KG1 (cell line): Measurements from ENCODE around the gene LRP1-AS.

Experiments used
- DNase-seq: peaks from one replicate; lab custom pipeline; 2025; lab: John Stamatoyannopoulos, UW

Gene LRP1-AS

DNA sequence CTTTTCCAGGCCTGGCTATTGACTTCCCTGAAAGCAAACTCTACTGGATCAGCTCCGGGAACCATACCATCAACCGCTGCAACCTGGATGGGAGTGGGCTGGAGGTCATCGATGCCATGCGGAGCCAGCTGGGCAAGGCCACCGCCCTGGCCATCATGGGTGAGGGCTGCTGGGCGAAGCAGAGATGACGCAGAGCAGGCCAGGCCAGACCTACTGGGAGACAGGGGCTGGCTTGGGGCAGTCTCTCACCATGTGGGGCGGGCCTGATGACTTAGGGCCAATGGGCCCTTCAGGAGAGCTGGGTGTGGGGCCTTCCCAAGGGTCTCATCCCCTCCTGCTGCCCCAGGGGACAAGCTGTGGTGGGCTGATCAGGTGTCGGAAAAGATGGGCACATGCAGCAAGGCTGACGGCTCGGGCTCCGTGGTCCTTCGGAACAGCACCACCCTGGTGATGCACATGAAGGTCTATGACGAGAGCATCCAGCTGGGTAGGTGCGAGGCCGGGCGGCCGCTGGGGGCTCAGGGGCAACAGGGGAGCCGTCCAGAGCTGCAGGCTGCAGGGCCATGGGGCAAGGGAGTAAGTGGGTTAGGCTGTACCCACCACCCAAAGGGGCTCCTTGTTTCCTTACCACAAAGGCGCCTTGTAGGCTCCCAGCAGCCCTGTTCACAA, 33.0 kb upstream of the LRP1-AS start:
- no peak for DNase-seq

DNA sequence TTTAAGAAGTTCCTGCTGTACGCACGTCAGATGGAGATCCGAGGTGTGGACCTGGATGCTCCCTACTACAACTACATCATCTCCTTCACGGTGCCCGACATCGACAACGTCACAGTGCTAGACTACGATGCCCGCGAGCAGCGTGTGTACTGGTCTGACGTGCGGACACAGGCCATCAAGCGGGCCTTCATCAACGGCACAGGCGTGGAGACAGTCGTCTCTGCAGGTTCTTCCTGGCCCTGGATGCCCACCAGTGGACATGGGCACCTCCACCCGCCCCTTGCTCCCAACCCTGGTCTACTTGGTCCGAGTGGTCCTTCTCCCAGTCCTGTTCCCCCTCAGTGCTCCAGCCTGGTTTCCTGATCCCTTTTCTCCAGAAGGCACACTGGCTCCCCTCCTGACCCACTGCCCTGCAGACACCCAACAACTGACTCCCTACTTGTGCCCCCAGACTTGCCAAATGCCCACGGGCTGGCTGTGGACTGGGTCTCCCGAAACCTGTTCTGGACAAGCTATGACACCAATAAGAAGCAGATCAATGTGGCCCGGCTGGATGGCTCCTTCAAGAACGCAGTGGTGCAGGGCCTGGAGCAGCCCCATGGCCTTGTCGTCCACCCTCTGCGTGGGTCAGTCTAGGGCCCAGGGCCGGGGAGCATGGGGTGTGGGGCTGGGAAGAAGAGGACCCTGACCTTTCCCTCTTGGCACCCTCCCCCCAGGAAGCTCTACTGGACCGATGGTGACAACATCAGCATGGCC, 32.1 kb upstream of the LRP1-AS start:
- no peak for DNase-seq

DNA sequence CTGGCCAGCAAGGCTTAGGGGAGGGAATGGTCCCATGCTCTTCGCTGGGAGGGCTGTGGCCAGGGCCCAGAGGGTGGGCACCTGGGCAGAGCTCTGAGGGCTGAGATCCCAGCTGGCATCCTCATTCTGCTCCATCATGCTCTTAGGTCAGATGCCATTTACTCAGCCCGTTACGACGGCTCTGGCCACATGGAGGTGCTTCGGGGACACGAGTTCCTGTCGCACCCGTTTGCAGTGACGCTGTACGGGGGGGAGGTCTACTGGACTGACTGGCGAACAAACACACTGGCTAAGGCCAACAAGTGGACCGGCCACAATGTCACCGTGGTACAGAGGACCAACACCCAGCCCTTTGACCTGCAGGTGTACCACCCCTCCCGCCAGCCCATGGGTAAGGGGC, 30.8 kb upstream of the LRP1-AS start:
- DNase-seq: no peak

DNA sequence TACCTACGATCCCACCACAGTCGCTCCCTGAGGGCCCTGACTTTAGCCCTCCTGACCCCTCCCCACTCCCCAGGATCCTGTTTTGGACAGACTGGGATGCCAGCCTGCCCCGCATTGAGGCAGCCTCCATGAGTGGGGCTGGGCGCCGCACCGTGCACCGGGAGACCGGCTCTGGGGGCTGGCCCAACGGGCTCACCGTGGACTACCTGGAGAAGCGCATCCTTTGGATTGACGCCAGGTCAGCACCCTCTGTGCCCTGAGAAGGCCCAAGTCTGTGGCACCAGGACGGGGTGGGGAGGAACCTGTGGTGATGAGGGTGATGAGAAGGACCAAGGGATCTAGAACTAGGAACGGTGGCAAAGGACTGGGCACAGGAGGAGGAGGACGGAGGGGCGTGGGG, 29.9 kb upstream of the LRP1-AS start:
- no peak for DNase-seq

DNA sequence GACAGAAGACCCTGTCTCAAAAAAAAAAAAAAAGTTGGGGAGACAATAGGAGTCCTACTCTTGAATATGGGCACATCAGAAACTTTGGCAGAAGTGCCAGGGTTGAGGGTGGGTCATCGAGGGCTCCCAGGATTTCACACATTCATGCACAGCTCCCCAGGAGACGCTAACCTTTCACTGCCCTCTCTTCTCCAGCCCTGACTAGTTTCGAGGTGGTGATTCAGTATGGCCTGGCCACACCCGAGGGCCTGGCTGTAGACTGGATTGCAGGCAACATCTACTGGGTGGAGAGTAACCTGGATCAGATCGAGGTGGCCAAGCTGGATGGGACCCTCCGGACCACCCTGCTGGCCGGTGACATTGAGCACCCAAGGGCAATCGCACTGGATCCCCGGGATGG, 29.4 kb upstream of the LRP1-AS start:
- no peak for DNase-seq

DNA sequence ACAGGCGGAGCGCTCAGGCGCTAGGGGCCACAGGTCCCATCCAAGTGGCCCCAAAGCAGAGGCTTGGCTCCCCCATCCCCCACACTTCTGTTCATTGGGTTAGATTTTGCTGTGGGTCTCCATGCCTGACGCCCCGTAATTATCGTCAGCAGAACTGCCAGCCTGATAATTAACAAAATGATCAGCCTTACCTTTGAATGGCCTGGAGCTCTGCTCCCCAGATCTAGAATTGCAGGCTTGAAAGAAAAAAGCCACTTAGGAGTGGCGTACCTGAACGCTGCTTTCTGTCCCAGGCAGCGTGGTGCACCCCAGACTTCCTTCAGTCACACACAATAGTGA, 28.7 kb upstream of the LRP1-AS start:
- DNase-seq: no peak

DNA sequence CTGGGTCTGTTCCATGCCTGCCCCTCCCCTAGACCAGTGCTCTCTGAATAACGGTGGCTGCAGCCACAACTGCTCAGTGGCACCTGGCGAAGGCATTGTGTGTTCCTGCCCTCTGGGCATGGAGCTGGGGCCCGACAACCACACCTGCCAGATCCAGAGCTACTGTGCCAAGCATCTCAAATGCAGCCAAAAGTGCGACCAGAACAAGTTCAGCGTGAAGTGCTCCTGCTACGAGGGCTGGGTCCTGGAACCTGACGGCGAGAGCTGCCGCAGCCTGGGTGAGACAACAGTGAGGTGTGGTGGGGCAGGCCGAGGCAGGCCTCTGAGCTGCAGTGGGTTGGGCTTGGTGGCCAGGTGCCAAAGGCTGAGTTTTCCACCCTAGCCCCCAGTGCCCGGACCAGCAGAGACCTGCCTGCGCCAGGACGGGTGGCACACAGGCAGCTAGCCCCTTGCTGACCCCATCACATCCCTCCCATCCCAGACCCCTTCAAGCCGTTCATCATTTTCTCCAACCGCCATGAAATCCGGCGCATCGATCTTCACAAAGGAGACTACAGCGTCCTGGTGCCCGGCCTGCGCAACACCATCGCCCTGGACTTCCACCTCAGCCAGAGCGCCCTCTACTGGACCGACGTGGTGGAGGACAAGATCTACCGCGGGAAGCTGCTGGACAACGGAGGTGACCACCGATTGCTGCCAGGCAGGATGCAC, 28.2 kb upstream of the LRP1-AS start:
- DNase-seq: no peak

DNA sequence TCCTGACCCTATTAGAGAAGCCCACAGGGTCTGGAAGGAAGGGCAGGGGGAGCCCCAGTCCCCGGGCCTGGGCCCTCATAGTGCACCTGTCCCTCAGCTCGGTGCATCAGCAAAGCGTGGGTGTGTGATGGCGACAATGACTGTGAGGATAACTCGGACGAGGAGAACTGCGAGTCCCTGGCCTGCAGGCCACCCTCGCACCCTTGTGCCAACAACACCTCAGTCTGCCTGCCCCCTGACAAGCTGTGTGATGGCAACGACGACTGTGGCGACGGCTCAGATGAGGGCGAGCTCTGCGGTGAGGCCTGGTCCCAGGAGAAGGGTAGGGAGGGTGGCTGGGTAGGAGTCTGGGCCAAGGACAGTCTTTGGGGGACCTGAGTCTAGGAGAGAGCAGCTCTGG, 26.3 kb upstream of the LRP1-AS start:
- DNase-seq: no peak

DNA sequence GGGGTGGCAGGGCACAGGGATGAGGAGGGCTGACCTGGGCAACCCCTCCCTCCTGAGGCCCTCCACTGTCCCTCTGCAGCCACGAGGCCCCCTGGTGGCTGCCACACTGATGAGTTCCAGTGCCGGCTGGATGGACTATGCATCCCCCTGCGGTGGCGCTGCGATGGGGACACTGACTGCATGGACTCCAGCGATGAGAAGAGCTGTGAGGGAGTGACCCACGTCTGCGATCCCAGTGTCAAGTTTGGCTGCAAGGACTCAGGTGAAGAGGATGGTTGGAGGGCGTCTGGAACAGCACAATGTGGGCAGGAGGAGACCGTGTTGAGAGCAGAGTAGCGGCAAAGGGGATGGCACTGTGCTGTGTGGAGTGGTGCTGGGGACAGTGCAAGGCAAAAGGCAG, 25.7 kb upstream of the LRP1-AS start:
- no peak for DNase-seq

DNA sequence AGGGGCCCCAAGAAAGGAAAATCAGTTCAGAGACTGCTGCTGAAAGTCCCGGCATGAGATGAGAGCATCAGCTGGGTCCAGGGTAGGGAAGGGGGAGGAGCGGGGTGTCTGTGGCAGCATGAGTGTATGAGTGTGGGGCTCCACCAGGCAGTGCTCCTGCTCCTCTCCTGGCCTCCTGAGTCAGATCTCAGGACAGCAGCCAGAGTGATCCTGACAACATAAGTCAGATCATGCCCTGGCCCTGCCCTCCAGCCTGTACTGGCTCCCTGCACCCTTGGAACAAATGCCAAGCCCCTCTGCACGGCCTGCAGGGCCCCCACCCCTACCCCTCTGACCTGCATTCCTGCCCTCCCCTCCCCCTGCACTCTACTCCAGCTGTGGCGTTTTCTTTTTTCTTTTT, 24.2 kb upstream of the LRP1-AS start:
- DNase-seq: no peak

DNA sequence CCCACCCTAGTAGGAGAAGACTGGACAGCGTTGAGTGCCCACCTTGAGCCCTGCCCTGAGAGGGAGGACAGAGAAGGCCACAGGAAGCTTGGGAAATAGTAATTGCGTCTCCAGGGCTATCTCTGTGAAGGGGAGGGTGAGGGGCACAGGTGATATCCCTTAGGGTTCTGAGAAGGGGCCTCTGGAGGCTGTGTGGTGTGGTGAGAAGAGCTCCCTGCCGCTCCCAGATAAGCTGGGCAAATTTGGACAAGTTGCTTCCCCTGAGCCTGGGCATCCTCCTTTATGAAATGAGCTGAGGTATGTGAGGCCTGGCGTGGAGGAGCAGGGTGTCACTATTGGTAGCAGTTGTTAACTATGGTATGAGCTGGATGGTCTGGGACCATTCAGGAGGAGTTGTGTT, 23.5 kb upstream of the LRP1-AS start:
- no peak for DNase-seq

DNA sequence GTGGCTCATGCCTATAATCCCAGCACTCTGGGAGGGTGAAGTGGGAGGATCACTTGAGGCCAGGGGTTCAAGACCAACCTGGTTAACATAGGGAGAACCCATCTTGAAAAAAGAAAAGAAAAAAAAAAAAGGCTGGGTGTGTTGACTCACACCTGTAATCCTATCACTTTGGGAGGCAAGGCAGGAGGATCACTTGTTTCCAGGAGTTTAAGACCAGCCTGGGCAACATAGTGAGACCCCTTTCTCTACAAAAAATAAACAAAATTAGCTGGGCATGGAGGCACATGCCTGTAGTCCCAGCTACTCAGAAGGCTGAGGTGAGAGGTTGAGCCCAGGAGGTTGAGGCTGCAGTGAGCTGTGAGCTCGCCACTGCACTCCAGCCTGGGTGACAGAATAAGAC, 23.0 kb upstream of the LRP1-AS start:
- DNase-seq: no peak

DNA sequence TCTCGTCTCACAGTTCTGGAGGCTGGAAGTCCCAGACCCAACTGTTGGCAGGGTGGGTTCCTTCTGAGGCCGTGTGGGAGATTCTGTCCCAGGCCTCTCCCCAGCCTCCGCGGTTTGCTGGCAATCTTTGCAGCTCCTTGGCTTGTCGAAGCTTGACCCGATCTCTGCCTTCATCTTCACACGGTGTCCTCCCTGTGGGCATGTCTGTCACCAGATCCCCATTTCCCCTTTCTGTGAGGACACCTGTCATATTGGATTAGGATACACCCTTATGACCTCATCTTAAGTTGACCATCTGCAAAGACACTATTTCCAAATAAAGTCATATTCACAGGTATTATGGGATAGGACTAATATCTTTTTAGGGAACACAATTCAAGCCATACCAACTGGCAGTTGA, 22.6 kb upstream of the LRP1-AS start:
- DNase-seq: no peak

DNA sequence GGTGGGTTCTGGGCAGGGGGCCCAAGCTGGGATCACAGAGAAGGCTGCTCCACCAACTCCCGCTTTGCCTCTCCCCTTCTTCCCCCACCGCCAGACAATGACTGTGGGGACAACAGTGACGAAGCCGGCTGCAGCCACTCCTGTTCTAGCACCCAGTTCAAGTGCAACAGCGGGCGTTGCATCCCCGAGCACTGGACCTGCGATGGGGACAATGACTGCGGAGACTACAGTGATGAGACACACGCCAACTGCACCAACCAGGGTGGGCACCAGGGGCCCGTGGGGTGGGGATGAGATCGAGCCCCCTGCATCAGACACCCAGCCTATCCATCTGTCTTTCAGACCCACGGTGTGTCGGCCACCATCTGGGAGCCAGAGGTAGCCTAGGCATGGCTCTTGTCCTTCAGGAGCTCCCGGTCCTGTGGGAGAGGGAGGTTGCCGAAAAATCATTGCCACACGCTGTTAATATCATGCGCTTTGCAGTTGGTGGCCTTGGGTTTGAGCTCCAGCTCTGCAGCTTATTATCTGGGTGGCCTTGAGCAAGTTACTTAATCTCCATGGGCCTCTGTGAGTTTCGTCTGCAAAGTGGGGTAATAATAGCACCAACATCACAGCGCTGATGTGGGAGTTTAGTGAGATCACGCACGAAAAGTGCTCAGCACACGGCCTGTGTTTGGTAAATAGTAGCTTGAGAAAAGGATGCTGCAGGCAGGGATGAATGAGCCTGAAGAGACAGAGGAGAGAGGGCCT, 21.8 kb upstream of the LRP1-AS start:
- no peak for DNase-seq

DNA sequence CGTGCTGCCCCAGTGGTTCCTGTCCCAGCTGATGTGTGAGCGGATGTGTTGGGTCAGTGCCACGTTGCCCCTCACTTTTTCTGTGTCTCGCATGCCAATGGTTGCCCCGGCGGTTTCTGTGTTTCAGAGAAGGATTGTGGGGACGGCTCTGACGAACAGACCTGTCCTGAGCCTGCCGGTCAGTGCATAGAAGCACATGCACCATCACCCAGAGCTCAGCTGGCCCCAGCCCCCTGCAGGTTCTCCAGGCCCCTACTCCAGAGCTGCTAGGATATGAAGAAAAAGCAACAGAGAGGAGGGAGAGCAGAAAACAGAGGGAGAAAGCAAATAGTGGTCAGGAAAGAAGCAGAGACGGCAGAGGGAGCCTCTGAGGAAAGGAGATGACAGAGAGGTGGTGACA, 20.6 kb upstream of the LRP1-AS start:
- no peak for DNase-seq

DNA sequence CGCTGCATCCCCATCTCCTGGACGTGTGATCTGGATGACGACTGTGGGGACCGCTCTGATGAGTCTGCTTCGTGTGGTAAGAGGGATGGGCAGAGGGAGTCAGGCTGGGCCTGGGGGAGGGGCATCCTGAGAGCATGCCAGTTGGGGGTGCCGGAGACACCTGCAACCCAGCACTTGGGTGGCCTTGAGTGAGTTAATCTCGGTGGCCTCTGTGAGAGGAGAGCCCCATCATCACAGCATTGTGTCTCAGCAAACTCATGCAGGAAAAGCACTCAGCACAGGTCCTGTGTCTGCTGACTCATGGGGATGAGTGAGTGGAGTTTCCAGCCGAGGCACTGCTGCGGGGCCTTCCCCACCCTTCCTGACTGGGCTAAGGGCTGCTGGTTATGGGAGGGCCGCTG, 19.6 kb upstream of the LRP1-AS start:
- DNase-seq: no peak

DNA sequence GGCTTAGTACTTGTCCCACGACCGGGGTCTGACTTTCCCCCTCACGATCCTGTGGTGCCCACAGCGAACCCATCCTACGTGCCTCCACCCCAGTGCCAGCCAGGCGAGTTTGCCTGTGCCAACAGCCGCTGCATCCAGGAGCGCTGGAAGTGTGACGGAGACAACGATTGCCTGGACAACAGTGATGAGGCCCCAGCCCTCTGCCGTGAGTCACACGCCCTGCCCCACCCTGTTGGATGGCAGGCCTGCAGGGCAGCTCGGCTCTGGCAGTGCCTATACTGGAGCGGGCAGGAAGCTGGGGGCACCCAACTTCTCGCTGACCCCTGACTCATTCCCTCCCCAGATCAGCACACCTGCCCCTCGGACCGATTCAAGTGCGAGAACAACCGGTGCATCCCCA, 18.3 kb upstream of the LRP1-AS start:
- no peak for DNase-seq

DNA sequence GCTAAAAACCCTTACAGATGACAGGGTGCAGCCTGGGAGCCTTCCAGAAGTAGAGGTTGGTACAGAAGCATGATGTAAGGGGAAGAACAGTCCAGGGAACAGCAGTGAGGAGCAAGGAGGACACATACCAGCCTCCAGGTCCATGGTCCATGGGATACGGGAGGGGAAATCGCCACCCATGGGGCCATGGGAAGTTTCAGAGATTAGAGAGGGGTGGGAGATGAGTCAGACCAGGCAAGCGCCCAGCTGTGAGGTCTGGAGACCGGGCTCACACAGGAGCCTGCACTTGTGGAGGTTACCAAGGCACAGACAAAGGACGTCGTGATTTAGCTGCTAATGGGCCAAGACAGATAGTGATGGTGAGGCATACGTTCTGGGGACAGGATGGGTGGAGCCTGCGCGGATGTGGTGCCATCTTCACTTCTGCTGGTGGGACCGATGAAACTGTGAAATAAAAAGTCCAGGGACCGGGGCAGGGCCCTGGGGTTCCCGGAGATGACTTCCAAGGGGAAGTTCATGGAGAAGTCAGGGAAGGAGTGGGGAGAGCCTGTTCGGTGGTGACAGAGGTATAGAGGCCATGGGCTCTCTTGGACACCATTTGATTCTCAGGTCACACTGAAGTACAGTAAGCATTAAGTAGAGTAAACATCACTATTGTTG, 17.7 kb upstream of the LRP1-AS start:
- no peak for DNase-seq

DNA sequence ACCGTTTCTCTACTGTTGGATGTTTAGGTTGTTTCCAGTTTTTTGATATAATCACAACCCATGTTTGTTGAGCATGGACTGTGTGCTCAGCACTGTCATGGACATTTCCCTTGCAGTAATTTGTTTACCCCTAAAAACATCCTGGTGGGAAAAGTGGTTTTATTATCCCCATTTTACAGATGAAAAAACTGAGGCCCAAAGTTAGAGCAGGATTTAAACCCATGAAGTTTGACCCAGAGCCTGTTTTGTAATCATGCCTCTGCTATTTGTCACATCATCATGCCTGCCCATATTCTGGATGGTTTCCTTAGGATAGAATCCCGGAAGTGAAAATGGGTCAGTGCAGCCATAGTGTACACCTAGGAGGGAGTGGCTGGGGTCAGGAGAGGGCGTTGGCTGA, 17.0 kb upstream of the LRP1-AS start:
- no peak for DNase-seq

DNA sequence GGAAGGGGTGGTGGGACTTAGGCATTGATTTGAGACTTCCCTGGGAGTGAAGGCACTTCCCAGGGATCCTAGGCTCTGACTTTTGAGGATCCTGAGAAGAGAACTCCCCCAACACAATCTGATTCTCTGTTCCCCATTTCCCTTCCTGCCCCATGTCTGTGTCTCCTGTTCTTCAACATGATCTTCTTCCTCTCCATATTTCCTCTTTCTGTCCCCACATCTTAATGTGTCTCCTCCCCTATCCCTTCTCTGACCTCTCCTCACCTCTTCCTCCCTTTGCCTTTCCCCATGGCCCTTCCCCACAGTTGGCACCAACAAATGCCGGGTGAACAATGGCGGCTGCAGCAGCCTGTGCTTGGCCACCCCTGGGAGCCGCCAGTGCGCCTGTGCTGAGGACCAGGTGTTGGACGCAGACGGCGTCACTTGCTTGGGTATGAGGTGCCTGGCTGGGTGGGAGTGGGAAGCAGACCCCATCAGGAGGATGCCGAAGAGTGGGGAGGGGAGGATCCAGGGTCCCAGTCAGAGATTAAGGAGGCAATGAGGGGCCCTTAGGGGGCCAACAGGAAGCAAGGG, 15.2 kb upstream of the LRP1-AS start:
- DNase-seq: no peak

DNA sequence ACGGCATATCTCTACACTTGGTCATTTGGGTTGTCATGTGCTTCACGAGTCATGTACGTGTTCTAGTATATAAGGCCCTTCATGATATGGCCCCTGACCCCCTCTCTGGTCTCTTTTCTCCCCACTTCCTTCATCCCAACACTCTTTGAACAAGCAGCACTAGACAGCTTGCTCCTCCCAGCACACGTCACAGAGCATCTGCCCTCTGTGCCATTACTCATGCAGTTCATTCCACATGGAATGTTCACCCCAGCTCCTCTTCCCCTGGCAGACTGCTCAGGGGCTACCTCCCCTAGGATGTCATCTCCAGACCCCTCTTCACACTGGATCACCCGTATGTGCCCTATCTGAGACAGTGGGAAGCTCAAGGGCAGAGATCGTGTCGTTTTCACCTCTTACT, 14.1 kb upstream of the LRP1-AS start:
- no peak for DNase-seq

DNA sequence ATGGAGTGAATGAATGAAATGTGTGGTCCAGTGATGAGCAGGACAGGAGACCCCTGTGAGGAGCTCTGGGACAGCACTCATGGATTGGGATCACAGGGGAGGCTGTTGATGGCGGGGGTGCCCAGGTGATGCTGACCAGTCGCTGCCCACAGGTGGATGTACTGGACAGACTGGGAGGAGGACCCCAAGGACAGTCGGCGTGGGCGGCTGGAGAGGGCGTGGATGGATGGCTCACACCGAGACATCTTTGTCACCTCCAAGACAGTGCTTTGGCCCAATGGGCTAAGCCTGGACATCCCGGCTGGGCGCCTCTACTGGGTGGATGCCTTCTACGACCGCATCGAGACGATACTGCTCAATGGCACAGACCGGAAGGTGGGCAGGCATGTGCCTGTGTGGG, 13.3 kb upstream of the LRP1-AS start:
- DNase-seq: no peak
